ENCODE data around the gene SMARCE1.

SMARCE1 gene

GRCh38 chr17:40611840-40612474 is 35.7 kb downstream of the SMARCE1 start:
- TF ChIP-seq GATA2 (IDR thresholded peaks at IDR 0.05; ENCODE audit: low read depth, low read length) (no peak), GATA3 (IDR thresholded peaks at IDR 0.05; ENCODE audit: low read depth, low read length) (no peak)

- TF ChIP-seq GATA3 (IDR thresholded peaks at IDR 0.05; ENCODE audit: low read depth, low read length), result no peak
- TF ChIP-seq GATA2 (IDR thresholded peaks at IDR 0.05; ENCODE audit: low read depth, low read length), result no peak
Measured at GRCh38 chr17:40610359-40610758, 37.3 kb downstream of the SMARCE1 start.

- TF ChIP-seq GATA3 (IDR thresholded peaks at IDR 0.05; ENCODE audit: low read depth, low read length) (no peak), GATA2 (IDR thresholded peaks at IDR 0.05; ENCODE audit: low read depth, low read length) (no peak)
Measured at GRCh38 chr17:40608061-40608581, 39.5 kb downstream of the SMARCE1 start.

- TF ChIP-seq GATA2 (IDR thresholded peaks at IDR 0.05; ENCODE audit: low read depth, low read length) (no peak), GATA3 (IDR thresholded peaks at IDR 0.05; ENCODE audit: low read depth, low read length) (no peak)
Measured at GRCh38 chr17:40607641-40608040, 40.0 kb downstream of the SMARCE1 start.

GRCh38 chr17:40606548-40607353 is 40.9 kb downstream of the SMARCE1 start:
- TF ChIP-seq GATA2 (IDR thresholded peaks at IDR 0.05; ENCODE audit: low read depth, low read length), result no peak
- no peak for TF ChIP-seq GATA3 (IDR thresholded peaks at IDR 0.05; ENCODE audit: low read depth, low read length)

- TF ChIP-seq GATA2 (IDR thresholded peaks at IDR 0.05; ENCODE audit: low read depth, low read length), result no peak
- no peak for TF ChIP-seq GATA3 (IDR thresholded peaks at IDR 0.05; ENCODE audit: low read depth, low read length)
Measured at GRCh38 chr17:40605306-40605705, 42.3 kb downstream of the SMARCE1 start.

GRCh38 chr17:40604327-40605080 is 43.1 kb downstream of the SMARCE1 start:
- TF ChIP-seq GATA3 (IDR thresholded peaks at IDR 0.05; ENCODE audit: low read depth, low read length) (no peak), GATA2 (IDR thresholded peaks at IDR 0.05; ENCODE audit: low read depth, low read length) (no peak)

GRCh38 chr17:40602445-40603443 is 44.9 kb downstream of the SMARCE1 start:
- no peak for TF ChIP-seq GATA2 (IDR thresholded peaks at IDR 0.05; ENCODE audit: low read depth, low read length)
- TF ChIP-seq GATA3 (IDR thresholded peaks at IDR 0.05; ENCODE audit: low read depth, low read length), result no peak

GRCh38 chr17:40600486-40601046 is 47.1 kb downstream of the SMARCE1 start:
- TF ChIP-seq GATA3 (IDR thresholded peaks at IDR 0.05; ENCODE audit: low read depth, low read length) (no peak), GATA2 (IDR thresholded peaks at IDR 0.05; ENCODE audit: low read depth, low read length) (no peak)

GRCh38 chr17:40599468-40599763 is 48.2 kb downstream of the SMARCE1 start:
- TF ChIP-seq GATA3 (IDR thresholded peaks at IDR 0.05; ENCODE audit: low read depth, low read length) (no peak), GATA2 (IDR thresholded peaks at IDR 0.05; ENCODE audit: low read depth, low read length) (no peak)

- TF ChIP-seq GATA3 (IDR thresholded peaks at IDR 0.05; ENCODE audit: low read depth, low read length) (no peak), GATA2 (IDR thresholded peaks at IDR 0.05; ENCODE audit: low read depth, low read length) (no peak)
Measured at GRCh38 chr17:40598619-40599467, 48.8 kb downstream of the SMARCE1 start.

GRCh38 chr17:40598301-40598618 is 49.4 kb downstream of the SMARCE1 start:
- no peak for TF ChIP-seq GATA2 (IDR thresholded peaks at IDR 0.05; ENCODE audit: low read depth, low read length)
- TF ChIP-seq GATA3 (IDR thresholded peaks at IDR 0.05; ENCODE audit: low read depth, low read length), result no peak

All from SH-SY5Y (cell line).